Keratinocyte (primary cell): ENCODE data around the gene MAP3K6.

ENCODE experiments used
- EZH2 ChIP-seq: IDR thresholded peaks from one replicate; pipeline ENCODE4 v1.6.1; 2012; ENCODE audit warnings: inconsistent platforms, mild to moderate bottlenecking, low read length, moderate library complexity
- TF ChIP-seq, protein P1 (sequence below), 3 experiments: IDR thresholded peaks in 1 of 3; conservative IDR thresholded peaks in 1 of 3; optimal IDR thresholded peaks in 1 of 3; 2 replicates in 2 of 3; 3 replicates in 1 of 3; pipeline versions ENCODE3 to v1.5.1; 2011; ENCODE audit warnings: low read length in 3 of 3, mild to moderate bottlenecking in 3 of 3, moderate library complexity in 2 of 3, control low read depth in 1 of 3, inconsistent platforms in 1 of 3; ENCODE audit not compliant: insufficient read depth in 2 of 3; ENCODE audit errors: extremely low read depth in 1 of 3

DNA sequence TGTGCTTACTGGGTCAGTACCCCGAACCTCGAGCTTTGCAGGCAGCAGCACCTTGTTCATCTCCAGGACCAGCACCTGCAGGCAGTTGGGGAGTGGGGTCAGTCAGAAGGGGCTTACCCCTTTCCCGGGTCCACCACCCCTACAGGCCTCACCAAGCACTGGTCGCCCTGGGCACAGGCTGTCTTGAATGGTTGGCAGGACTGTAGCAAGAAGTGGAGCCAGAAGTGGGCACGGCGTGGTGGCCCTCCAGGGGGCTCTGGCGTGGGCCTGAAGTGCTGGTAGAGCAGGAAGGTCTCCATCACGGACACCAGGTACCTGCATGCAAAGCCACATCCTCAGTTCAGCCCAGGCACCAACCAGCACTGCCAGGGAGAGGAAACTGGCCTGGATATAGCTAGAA, 5.2 kb downstream of the MAP3K6 start:
- TF ChIP-seq, protein P1, sequence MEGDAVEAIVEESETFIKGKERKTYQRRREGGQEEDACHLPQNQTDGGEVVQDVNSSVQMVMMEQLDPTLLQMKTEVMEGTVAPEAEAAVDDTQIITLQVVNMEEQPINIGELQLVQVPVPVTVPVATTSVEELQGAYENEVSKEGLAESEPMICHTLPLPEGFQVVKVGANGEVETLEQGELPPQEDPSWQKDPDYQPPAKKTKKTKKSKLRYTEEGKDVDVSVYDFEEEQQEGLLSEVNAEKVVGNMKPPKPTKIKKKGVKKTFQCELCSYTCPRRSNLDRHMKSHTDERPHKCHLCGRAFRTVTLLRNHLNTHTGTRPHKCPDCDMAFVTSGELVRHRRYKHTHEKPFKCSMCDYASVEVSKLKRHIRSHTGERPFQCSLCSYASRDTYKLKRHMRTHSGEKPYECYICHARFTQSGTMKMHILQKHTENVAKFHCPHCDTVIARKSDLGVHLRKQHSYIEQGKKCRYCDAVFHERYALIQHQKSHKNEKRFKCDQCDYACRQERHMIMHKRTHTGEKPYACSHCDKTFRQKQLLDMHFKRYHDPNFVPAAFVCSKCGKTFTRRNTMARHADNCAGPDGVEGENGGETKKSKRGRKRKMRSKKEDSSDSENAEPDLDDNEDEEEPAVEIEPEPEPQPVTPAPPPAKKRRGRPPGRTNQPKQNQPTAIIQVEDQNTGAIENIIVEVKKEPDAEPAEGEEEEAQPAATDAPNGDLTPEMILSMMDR (optimal IDR thresholded peaks at IDR 0.05 in 1 of 3, IDR thresholded peaks at IDR 0.05 in 1 of 3, conservative IDR thresholded peaks at IDR 0.05 in 1 of 3; ENCODE audit: extremely low read depth in 1 of 3, insufficient read depth in 2 of 3, low read length in 3 of 3), result no peak
- TF ChIP-seq EZH2, result no peak
